B cell (primary cell): Measurements from ENCODE around the gene HIP1. TPM values are rescaled to one million over a fixed set of nuclear protein-coding genes. Genes with fewer than 3 reads are reported as not detected.

Source experiments
- ATAC-seq: fragments of 200-7000 bp; cut with Tn5 transposase; one replicate; pipeline ENCODE4 v1.10.0; 2021; ENCODE audit warnings: low read depth, mild to moderate bottlenecking, moderate number of reproducible peaks, moderate library complexity
- CTCF ChIA-PET: fragments of 350-600 bp; sonication (Branson Sonifier 250); formaldehyde crosslinking; loops from one replicate; lab custom pipeline; 2021; ENCODE audit warnings: antibody characterized with exemption, inconsistent platforms; lab: Charles Lee
- POLR2A ChIA-PET: fragments of 350-600 bp; sonication (Branson Sonifier 250); formaldehyde crosslinking; loops from one replicate; lab custom pipeline; 2021; ENCODE audit warnings: antibody characterized with exemption; lab: Charles Lee
- DNase-seq: peaks from one replicate; pipeline ENCODE4 v3.0.0; 2013
- H2AFZ ChIP-seq: 2 replicates; pipeline ENCODE4 v1.6.1; 2012; ENCODE audit warnings: mild to moderate bottlenecking, low read depth, low read length; ENCODE audit not compliant: insufficient read depth, poor library complexity, severe bottlenecking
- H3K27ac ChIP-seq, 2 donors: 1 replicate in 1 of 2; 2 replicates in 1 of 2; pipeline ENCODE4 v1.5.1; 2012 to 2013; ENCODE audit warnings: low read length in 2 of 2, mild to moderate bottlenecking in 2 of 2, moderate library complexity in 1 of 2
- H3K27me3 ChIP-seq, 4 experiments: fragments of 200-600 bp in 1 of 4; sonication (generic) in 1 of 4; replicated peaks in 1 of 4; 1 replicate in 2 of 4; 2 replicates in 2 of 4; pipeline versions ENCODE4 v1.6.1 to v1.7.0; 2013 to 2016; ENCODE audit warnings: low read length in 3 of 4, mild to moderate bottlenecking in 2 of 4, mixed read lengths in 1 of 4, moderate library complexity in 1 of 4; ENCODE audit not compliant: insufficient read depth in 4 of 4, control insufficient read depth in 3 of 4; ENCODE audit errors: control extremely low read depth in 1 of 4
- H3K36me3 ChIP-seq, 2 experiments: replicated peaks in 1 of 2; 1 replicate in 1 of 2; 2 replicates in 1 of 2; pipeline versions ENCODE4 v1.6.1 to v1.7.1; 2013; ENCODE audit warnings: low read length in 1 of 2; ENCODE audit not compliant: insufficient read depth in 2 of 2, control insufficient read depth in 1 of 2; ENCODE audit errors: control extremely low read depth in 1 of 2, extremely low read depth in 1 of 2
- H3K4me1 ChIP-seq, 2 donors: fragments of 200-600 bp in 1 of 2; sonication (generic) in 1 of 2; 1 replicate in 1 of 2; 2 replicates in 1 of 2; pipeline versions ENCODE4 v1.5.1 to v1.6.1; 2013 to 2017; ENCODE audit warnings: low read length in 2 of 2; ENCODE audit not compliant: control insufficient read depth in 2 of 2, insufficient read depth in 2 of 2
- H3K4me2 ChIP-seq: replicated peaks from 2 replicates; pipeline ENCODE3; 2012; ENCODE audit warnings: mild to moderate bottlenecking, low read depth, low read length; ENCODE audit not compliant: poor library complexity, severe bottlenecking
- H3K4me3 ChIP-seq, 5 experiments: fragments of 200-600 bp in 1 of 5; sonication (generic) in 1 of 5; 1 replicate in 3 of 5; 2 replicates in 2 of 5; pipeline versions ENCODE4 v1.5.1 to v1.7.0; 2011 to 2016; ENCODE audit warnings: low read length in 4 of 5, mild to moderate bottlenecking in 4 of 5, low read depth in 2 of 5, control low read depth in 1 of 5, moderate library complexity in 1 of 5; ENCODE audit not compliant: insufficient read depth in 1 of 5; ENCODE audit errors: control extremely low read depth in 1 of 5, extremely low read depth in 1 of 5
- H3K79me2 ChIP-seq: fragments of 200-600 bp; sonication (generic); one replicate; pipeline ENCODE4 v1.6.0; 2016; ENCODE audit warnings: low read length; ENCODE audit not compliant: control insufficient read depth, insufficient read depth
- H3K9ac ChIP-seq: fragments of 200-600 bp; sonication (generic); 2 replicates; pipeline ENCODE4 v1.6.1; 2017; ENCODE audit warnings: mild to moderate bottlenecking, low read length, moderate library complexity
- H3K9me3 ChIP-seq, 3 donors: one replicate each; pipeline versions ENCODE4 v1.6.1 to v1.7.1; 2013; ENCODE audit warnings: low read length in 2 of 3; ENCODE audit not compliant: control insufficient read depth in 2 of 3, insufficient read depth in 1 of 3; ENCODE audit errors: control extremely low read depth in 1 of 3
- H4K20me1 ChIP-seq: 2 replicates; pipeline ENCODE4 v1.6.0; 2012; ENCODE audit warnings: mild to moderate bottlenecking, low read length; ENCODE audit not compliant: insufficient read depth, control insufficient read depth, poor library complexity, severe bottlenecking
- H3K27ac Mint-ChIP-seq: one replicate; pipeline ENCODE4 v1.8.0; 2021; ENCODE audit warnings: mixed read lengths
- H3K27me3 Mint-ChIP-seq: one replicate; pipeline ENCODE4 v1.8.0; 2021; ENCODE audit warnings: mixed read lengths
- H3K4me1 Mint-ChIP-seq: one replicate; pipeline ENCODE4 v1.8.0; 2021; ENCODE audit warnings: mixed read lengths
- H3K4me3 Mint-ChIP-seq: one replicate; pipeline ENCODE4 v1.8.0; 2021; ENCODE audit warnings: mixed read lengths
- H3K9me3 Mint-ChIP-seq: one replicate; pipeline ENCODE4 v1.8.0; 2022; ENCODE audit warnings: mixed read lengths; ENCODE audit not compliant: insufficient read depth
- CTCF ChIP-seq: fragments of 200-600 bp; IDR thresholded peaks from one replicate; pipeline ENCODE4 v1.8.0; 2022; ENCODE audit warnings: antibody characterized with exemption, mild to moderate bottlenecking
- EZH2 ChIP-seq: IDR thresholded peaks from 2 replicates; pipeline ENCODE4 v1.6.1; 2012; ENCODE audit warnings: borderline replicate concordance, low read depth, mild to moderate bottlenecking, moderate library complexity, low read length; ENCODE audit not compliant: insufficient read depth, poor library complexity, severe bottlenecking
- WGBS: methylation state at CpG from one replicate; pipeline ENCODE4 v1.1.5; 2013; ENCODE audit warnings: missing lambda C conversion rate; ENCODE audit not compliant: insufficient coverage; 5-methylcytosine and 5-hydroxymethylcytosine counted together
- intact Hi-C: fragments of 100-400 bp; cut with micrococcal nuclease; formaldehyde crosslinking; loops from one replicate; pipeline ENCODE4 v1.10.0; 2022
- polyA plus RNA-seq: library from polyadenylated mRNA; depleted of rRNA; stranded (reverse); fragments of >200 nt; gene quantifications from 2 replicates; pipeline ENCODE4 v1.2.3, GENCODE V29; 2012
- total RNA-seq, 2 donors: library from RNA; stranded (reverse); fragments of 120-200 nt in 1 of 2; gene quantifications; 1 replicate in 1 of 2; 2 replicates in 1 of 2; pipeline versions ENCODE4 v1.2.3 to v1.2.4, GENCODE V29; 2013 to 2022

HIP1 gene
- total and polyA plus RNA-seq, 2 donors (not counting 1 experiment from before 2014, with no cell fraction given) = 6.5 to 16.7 TPM

- no peaks in the 10 kb centered on the region for H3K4me1 ChIP-seq
- DNase-seq (no peak), ATAC-seq (no peak)
- Mint-ChIP-seq H3K27me3 (no peaks in the 10 kb centered on the region), H3K4me1 (no peaks in the 10 kb centered on the region), H3K27ac (no peak overlapping the region), H3K4me3 (no peak overlapping the region), H3K9me3 (no peaks in the 10 kb centered on the region)
- H3K4me3 ChIP-seq = no peak overlapping the region
- H3K9me3 ChIP-seq = no peaks in the 10 kb centered on the region
- no peaks in the 10 kb centered on the region for H3K27me3 ChIP-seq
- H3K36me3 ChIP-seq = no peaks in the 10 kb centered on the region
- no peak overlapping the region for H3K4me2 ChIP-seq
- H3K27ac ChIP-seq = no peak overlapping the region
- CTCF ChIA-PET = no interaction called here
- no peaks in the 10 kb centered on the region for H4K20me1 ChIP-seq
- no peaks in the 10 kb centered on the region for H3K79me2 ChIP-seq
- POLR2A ChIA-PET = no interaction called here
- H2AFZ ChIP-seq = no peak overlapping the region
- TF ChIP-seq CTCF (no peak), EZH2 (no peak)
- 91% methylated on average over 6 of the region's 6 CpGs for WGBS
- H3K9ac ChIP-seq = no peak overlapping the region
- intact Hi-C loops = no loop called here
These were observed 158.8 kb downstream of the HIP1 start for GRCh38 chr7:75579899-75580298.

DNA sequence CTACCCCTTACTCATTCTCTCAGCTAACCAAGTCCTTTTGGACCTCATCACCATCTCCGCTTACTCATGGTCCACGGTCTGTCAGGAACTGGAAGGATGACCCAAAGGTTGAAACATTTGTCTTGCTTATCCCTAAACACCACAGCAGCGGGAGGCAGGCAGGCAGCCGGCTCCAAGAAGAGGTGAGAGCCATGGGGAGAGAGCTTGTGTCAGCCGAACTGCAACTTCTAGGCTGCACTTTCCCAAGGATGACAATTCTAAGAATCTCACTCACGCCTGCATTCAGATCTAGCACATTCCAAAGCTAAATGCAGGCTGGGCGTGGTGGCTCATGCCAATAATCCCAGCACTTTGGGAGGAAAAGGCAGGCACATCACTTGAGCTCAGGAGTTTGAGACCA lies 160.7 kb downstream of the HIP1 start:
- Histone ChIP-seq H2AFZ (no peak overlapping the region), H3K4me2 (no peak overlapping the region), H3K9me3 (no peaks in the 10 kb centered on the region), H3K27ac (no peak overlapping the region), H3K27me3 (no peaks in the 10 kb centered on the region), H3K36me3 (no peaks in the 10 kb centered on the region), H3K4me1 (no peaks in the 10 kb centered on the region), H3K9ac (no peak overlapping the region), H4K20me1 (no peaks in the 10 kb centered on the region), H3K79me2 (no peaks in the 10 kb centered on the region), H3K4me3 (no peak overlapping the region)
- intact Hi-C loops = no loop called here
- no peaks in the 10 kb centered on the region for H3K4me1 Mint-ChIP-seq
- H3K27me3 Mint-ChIP-seq = no peaks in the 10 kb centered on the region
- no peaks in the 10 kb centered on the region for H3K9me3 Mint-ChIP-seq
- no peak for TF ChIP-seq EZH2
- TF ChIP-seq CTCF = no peak
- ChIA-PET POLR2A (no interaction called here), CTCF (no interaction called here)
- DNase-seq (no peak), ATAC-seq (no peak)
- H3K27ac Mint-ChIP-seq = no peak overlapping the region
- 91% methylated on average over 5 of the region's 7 CpGs for WGBS
- no peak overlapping the region for H3K4me3 Mint-ChIP-seq
